ENCODE results near the gene KDM5A.
A peak's percentile ranks its signal among the peaks of the same experiment; 100 is the strongest.
"Not testable (repeated sequence)": the region's sequence is repeated elsewhere in the genome, so short reads cannot be mapped to it uniquely, and the experiment has no call there.

KDM5A gene

DNA sequence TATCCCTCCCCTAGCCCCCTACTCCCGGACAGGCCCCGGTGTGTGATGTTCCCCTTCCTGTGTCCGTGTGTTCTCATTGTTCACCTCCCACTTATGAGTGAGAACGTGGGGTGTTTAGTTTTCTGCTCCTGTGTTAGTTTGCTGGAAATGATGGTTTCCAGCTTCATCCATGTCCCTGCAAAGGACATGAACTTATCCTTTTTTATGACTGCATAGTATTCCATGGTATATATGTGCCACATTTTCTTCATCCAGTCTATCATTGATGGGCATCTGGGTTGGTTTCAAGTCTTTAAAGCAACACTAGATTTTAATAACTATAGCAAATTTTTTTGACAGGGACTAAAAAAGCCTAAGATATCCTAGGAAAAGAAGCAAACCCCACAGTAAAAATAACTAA lies 37.9 kb downstream of the KDM5A start:
- H2BK120ac ChIP-seq (ENCODE audit: insufficient read depth, low read length, poor library complexity); H3K4ac ChIP-seq (ENCODE audit: low read depth, low read length); H3K4me2 ChIP-seq (ENCODE audit: low read length); H2BK5ac ChIP-seq (ENCODE audit: low read depth, low read length, poor library complexity); H2AK5ac ChIP-seq (ENCODE audit: low read length); H2BK12ac ChIP-seq (ENCODE audit: low read length); H3K23ac ChIP-seq (ENCODE audit: low read length); H4K12ac ChIP-seq (ENCODE audit: low read depth, low read length); H3K27ac ChIP-seq (ENCODE audit: low read depth, low read length); H3K9ac ChIP-seq (ENCODE audit: low read length); H3K9me3 ChIP-seq (ENCODE audit: insufficient read depth, low read depth, low read length); H4K91ac ChIP-seq (ENCODE audit: low read depth, low read length); H3K79me1 ChIP-seq (ENCODE audit: low read length); H2AFZ ChIP-seq (ENCODE audit: insufficient read depth, low read length, poor library complexity); H3K79me2 ChIP-seq (ENCODE audit: control insufficient read depth, insufficient read depth, low read length, poor library complexity); H3K4me1 ChIP-seq (ENCODE audit: control insufficient read depth in 1 of 2, insufficient read depth in 2 of 2, low read length in 2 of 2); DNase-seq; H3K18ac ChIP-seq (ENCODE audit: low read length); H3K14ac ChIP-seq (ENCODE audit: low read length); H3K27me3 ChIP-seq (ENCODE audit: insufficient read depth, low read length); H4K8ac ChIP-seq (ENCODE audit: low read depth, low read length); H3K4me3 ChIP-seq (ENCODE audit: low read depth, low read length): not testable (repeated sequence)
- H3K36me3 ChIP-seq (ENCODE audit: control insufficient read depth in 1 of 2, insufficient read depth in 2 of 2, low read length in 2 of 2) = peaks cover 23 to 28% of the 10 kb centered on the region in 2 experiments
- WGBS (ENCODE audit: extremely low coverage, insufficient coverage, insufficient read length) = no CpG with 5 or more reads among the region's 4 CpGs

DNA sequence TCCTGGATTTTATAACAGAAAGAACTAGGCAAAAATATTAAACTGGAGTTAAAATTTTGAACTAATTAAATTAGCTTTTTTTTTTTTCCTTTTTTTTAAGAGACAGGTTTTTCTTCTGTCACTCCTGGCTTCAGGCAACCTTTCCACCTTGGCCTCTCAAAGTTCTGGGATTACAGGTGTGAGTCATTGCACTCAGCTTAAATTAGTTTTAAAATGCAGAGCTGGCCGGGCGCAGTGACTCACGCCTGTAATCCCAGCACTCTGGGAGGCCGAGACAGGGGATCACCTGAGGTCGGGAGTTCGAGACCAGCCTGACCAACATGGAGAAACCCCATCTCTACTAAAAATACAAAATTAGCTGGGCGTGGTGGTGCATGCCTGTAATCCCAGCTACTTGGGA lies 39.5 kb downstream of the KDM5A start:
- H3K79me2 ChIP-seq (ENCODE audit: control insufficient read depth, insufficient read depth, low read length, poor library complexity); H3K4ac ChIP-seq (ENCODE audit: low read depth, low read length); H3K27me3 ChIP-seq (ENCODE audit: insufficient read depth, low read length); H3K14ac ChIP-seq (ENCODE audit: low read length); H4K12ac ChIP-seq (ENCODE audit: low read depth, low read length); H2BK120ac ChIP-seq (ENCODE audit: insufficient read depth, low read length, poor library complexity); H3K9ac ChIP-seq (ENCODE audit: low read length); H4K8ac ChIP-seq (ENCODE audit: low read depth, low read length); H3K4me1 ChIP-seq (ENCODE audit: control insufficient read depth in 1 of 2, insufficient read depth in 2 of 2, low read length in 2 of 2); H3K4me2 ChIP-seq (ENCODE audit: low read length); H3K23ac ChIP-seq (ENCODE audit: low read length); H4K91ac ChIP-seq (ENCODE audit: low read depth, low read length); H3K18ac ChIP-seq (ENCODE audit: low read length); H3K27ac ChIP-seq (ENCODE audit: low read depth, low read length); H3K79me1 ChIP-seq (ENCODE audit: low read length); H2BK12ac ChIP-seq (ENCODE audit: low read length); H3K4me3 ChIP-seq (ENCODE audit: low read depth, low read length); H2BK5ac ChIP-seq (ENCODE audit: low read depth, low read length, poor library complexity); H2AK5ac ChIP-seq (ENCODE audit: low read length); H3K9me3 ChIP-seq (ENCODE audit: insufficient read depth, low read depth, low read length); H2AFZ ChIP-seq (ENCODE audit: insufficient read depth, low read length, poor library complexity): not testable (repeated sequence)
- H3K36me3 ChIP-seq (ENCODE audit: control insufficient read depth in 1 of 2, insufficient read depth in 2 of 2, low read length in 2 of 2) = peaks cover 23 to 28% of the 10 kb centered on the region in 2 experiments
- no CpG with 5 or more reads among the region's 7 CpGs for WGBS (ENCODE audit: extremely low coverage, insufficient coverage, insufficient read length)
- DNase-seq = peak in 1 of 2 donors; percentile 6

DNA sequence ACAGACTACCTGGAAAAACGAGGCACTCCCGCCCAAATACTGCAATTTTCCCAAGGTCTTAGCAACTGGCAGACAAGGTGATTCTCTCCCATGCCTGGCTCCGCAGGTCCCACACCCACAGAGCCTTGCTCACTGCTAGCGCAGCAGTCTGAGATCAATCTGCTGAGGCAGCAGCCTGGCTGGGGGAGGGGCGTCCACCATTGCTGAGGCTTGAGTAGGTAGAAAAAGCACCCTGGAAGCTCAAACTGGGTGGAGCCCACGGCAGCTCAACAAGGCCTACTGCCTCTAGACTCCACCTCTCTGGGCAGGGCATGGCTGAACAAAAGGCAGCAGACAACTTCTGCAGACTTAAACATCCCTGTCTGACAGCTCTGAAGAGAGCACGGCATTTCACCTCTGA lies 46.1 kb downstream of the KDM5A start:
- not testable (repeated sequence) for H2BK12ac ChIP-seq (ENCODE audit: low read length); DNase-seq; H2AK5ac ChIP-seq (ENCODE audit: low read length); H3K4me3 ChIP-seq (ENCODE audit: low read depth, low read length); H3K4me1 ChIP-seq (ENCODE audit: control insufficient read depth in 1 of 2, insufficient read depth in 2 of 2, low read length in 2 of 2); H3K23ac ChIP-seq (ENCODE audit: low read length); H3K79me1 ChIP-seq (ENCODE audit: low read length); H3K9me3 ChIP-seq (ENCODE audit: insufficient read depth, low read depth, low read length); H3K27me3 ChIP-seq (ENCODE audit: insufficient read depth, low read length); H2BK5ac ChIP-seq (ENCODE audit: low read depth, low read length, poor library complexity); H4K8ac ChIP-seq (ENCODE audit: low read depth, low read length); H3K9ac ChIP-seq (ENCODE audit: low read length); H3K14ac ChIP-seq (ENCODE audit: low read length); H2AFZ ChIP-seq (ENCODE audit: insufficient read depth, low read length, poor library complexity); H3K4ac ChIP-seq (ENCODE audit: low read depth, low read length); H3K4me2 ChIP-seq (ENCODE audit: low read length); H3K27ac ChIP-seq (ENCODE audit: low read depth, low read length); H3K18ac ChIP-seq (ENCODE audit: low read length); H4K91ac ChIP-seq (ENCODE audit: low read depth, low read length); H4K12ac ChIP-seq (ENCODE audit: low read depth, low read length); H3K79me2 ChIP-seq (ENCODE audit: control insufficient read depth, insufficient read depth, low read length, poor library complexity); H2BK120ac ChIP-seq (ENCODE audit: insufficient read depth, low read length, poor library complexity)
- H3K36me3 ChIP-seq (ENCODE audit: control insufficient read depth in 1 of 2, insufficient read depth in 2 of 2, low read length in 2 of 2) = peaks cover 16% of the 10 kb centered on the region in 2 experiments
- WGBS (ENCODE audit: extremely low coverage, insufficient coverage, insufficient read length) = no CpG with 5 or more reads among the region's 7 CpGs

DNA sequence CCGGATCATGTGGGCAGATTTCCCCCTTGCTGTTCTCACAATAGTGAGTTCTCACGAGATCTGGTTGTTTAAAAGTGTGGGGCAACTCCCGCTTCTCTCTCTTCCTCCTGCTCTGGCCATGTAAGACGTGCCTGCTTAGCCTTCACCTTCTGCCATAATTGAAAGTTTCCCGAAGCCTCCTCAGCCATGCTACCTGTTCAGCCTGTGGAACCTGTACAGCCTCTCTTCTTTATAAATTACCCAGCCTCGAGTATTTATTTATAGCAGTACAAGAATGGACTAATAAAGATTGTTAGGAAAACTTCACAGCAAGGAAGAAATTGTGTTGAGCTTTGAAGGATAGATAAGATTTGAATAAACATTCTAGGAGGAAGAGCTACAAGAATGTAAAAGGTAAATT lies 52.1 kb downstream of the KDM5A start:
- Histone ChIP-seq H3K4me1 (ENCODE audit: control insufficient read depth in 1 of 2, insufficient read depth in 2 of 2, low read length in 2 of 2) (no peaks in the 10 kb centered on the region), H2AK5ac (ENCODE audit: low read length) (no peak overlapping the region), H3K23ac (ENCODE audit: low read length) (no peak overlapping the region), H3K4ac (ENCODE audit: low read depth, low read length) (no peak overlapping the region), H3K9me3 (ENCODE audit: insufficient read depth, low read depth, low read length) (no peaks in the 10 kb centered on the region), H3K27ac (ENCODE audit: low read depth, low read length) (no peak overlapping the region), H2AFZ (ENCODE audit: insufficient read depth, low read length, poor library complexity) (no peak overlapping the region), H2BK5ac (ENCODE audit: low read depth, low read length, poor library complexity) (no peak overlapping the region), H3K27me3 (ENCODE audit: insufficient read depth, low read length) (no peaks in the 10 kb centered on the region), H3K18ac (ENCODE audit: low read length) (no peak overlapping the region), H2BK12ac (ENCODE audit: low read length) (no peak overlapping the region), H3K4me2 (ENCODE audit: low read length) (no peak overlapping the region), H2BK120ac (ENCODE audit: insufficient read depth, low read length, poor library complexity) (no peak overlapping the region), H3K14ac (ENCODE audit: low read length) (no peak overlapping the region), H4K12ac (ENCODE audit: low read depth, low read length) (no peak overlapping the region), H3K9ac (ENCODE audit: low read length) (no peak overlapping the region), H3K4me3 (ENCODE audit: low read depth, low read length) (no peak overlapping the region), H3K79me2 (ENCODE audit: control insufficient read depth, insufficient read depth, low read length, poor library complexity) (no peaks in the 10 kb centered on the region), H3K36me3 (ENCODE audit: control insufficient read depth in 1 of 2, insufficient read depth in 2 of 2, low read length in 2 of 2) (peaks cover 21 to 24% of the 10 kb centered on the region in 2 experiments), H4K8ac (ENCODE audit: low read depth, low read length) (no peak overlapping the region), H4K91ac (ENCODE audit: low read depth, low read length) (no peak overlapping the region), H3K79me1 (ENCODE audit: low read length) (no peaks in the 10 kb centered on the region)
- no peak for DNase-seq
- WGBS (ENCODE audit: extremely low coverage, insufficient coverage, insufficient read length) = no CpG with 5 or more reads among the region's 6 CpGs
